Epidermal melanocyte (primary cell): Measurements from ENCODE around the gene FAM120A.

ENCODE experiments used
- DNase-seq: peaks from one replicate; pipeline ENCODE4 v3.0.0; 2011; ENCODE audit warnings: low spot score; ENCODE audit not compliant: insufficient read length

FAM120A gene

GRCh38 chr9:93440896-93441580 is 10.4 kb upstream of the FAM120A start:
- DNase-seq = no peak

DNA sequence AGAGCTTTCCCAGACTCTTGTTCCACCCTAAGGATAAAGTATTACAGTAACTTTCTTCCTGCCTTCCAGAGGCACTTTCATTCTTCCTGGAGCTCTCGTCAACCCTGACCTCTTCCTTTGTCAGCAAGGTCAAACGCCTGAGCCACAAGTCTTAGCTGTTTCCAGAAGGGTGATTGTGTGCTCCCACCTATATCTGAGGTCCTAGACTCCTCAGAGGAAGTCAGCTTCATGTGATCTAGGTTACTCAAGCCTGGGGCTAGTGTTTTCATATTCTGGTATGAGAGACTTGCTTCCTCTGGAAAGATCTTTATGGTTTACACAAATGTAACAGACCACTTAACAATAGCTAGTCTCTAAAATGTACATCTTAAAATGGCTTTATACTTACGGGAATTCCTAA is 5.4 kb upstream of the FAM120A start:
- no peak for DNase-seq

GRCh38 chr9:93447655-93448054 is 3.8 kb upstream of the FAM120A start:
- no peak for DNase-seq

- no peak for DNase-seq
Observed at GRCh38 chr9:93451849-93452709, 594 bp downstream of the FAM120A start.

GRCh38 chr9:93452710-93453046 is 1.2 kb downstream of the FAM120A start:
- DNase-seq = no peak

GRCh38 chr9:93453047-93453914 is 1.8 kb downstream of the FAM120A start, which contains the start of gene FAM120AOS:
Gene FAM120AOS (minus strand): TSS chr9:93453581. CDS start chr9:93452709, 872 bp downstream.
- peak; percentile 91 for DNase-seq

- no peak for DNase-seq
Observed at GRCh38 chr9:93456022-93456421, 4.5 kb downstream of the FAM120A start.

DNA sequence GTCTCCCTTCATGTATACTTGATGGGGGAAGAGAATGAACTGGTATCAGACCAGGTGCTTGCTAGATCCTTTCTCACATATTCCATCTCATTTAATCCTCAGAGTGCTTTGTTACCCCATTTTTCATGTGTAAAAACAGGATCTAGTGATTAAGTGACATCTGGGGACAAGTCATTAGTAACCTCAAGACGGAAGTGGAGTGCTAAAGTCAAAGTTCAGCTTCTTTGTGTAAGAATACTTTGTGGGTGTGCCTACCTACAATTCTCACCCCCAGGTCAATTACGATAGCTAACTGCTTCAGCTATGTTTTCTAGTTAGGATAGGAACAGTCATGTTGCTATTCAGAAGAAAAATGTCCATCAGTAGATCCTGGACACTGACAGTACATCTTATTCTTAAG is 5.0 kb downstream of the FAM120A start:
- no peak for DNase-seq

DNA sequence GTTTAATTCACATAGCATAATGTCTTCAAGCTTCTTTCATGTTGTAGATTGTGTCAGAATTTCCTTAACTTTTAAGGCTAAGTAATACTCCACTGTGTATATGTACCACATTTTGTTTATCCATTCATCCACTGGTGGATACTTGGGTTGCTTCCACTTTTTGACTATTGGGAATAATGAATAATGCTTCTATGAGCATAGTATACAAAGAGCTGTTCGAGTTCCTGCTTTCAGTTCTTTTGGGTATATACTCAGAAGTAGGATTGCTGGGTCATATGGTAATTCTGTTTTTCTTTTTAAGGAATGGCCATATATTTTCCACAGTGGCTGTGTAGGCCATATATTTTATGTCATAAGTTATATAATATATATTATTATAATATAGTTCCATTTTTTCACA is 5.5 kb downstream of the FAM120A start:
- DNase-seq = no peak

DNA sequence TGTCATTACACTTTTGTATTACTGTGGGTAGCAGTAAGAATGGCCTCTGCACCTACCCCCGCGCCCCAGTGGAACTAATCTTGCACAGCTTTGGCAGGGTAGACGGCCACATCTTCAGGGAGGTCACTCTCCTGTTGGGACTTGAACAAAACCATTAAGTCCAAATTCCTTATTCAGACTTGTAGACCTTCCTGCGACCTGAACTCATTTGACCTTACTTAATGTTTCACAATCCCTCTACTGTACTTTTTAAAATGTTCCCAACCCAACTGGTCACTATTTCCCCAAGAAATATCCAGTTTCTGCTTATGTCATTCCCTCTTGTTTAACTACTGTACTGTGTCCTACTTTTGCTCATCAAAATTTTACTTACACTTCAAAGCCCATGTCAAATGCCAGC is 7.2 kb downstream of the FAM120A start:
- no peak for DNase-seq

DNA sequence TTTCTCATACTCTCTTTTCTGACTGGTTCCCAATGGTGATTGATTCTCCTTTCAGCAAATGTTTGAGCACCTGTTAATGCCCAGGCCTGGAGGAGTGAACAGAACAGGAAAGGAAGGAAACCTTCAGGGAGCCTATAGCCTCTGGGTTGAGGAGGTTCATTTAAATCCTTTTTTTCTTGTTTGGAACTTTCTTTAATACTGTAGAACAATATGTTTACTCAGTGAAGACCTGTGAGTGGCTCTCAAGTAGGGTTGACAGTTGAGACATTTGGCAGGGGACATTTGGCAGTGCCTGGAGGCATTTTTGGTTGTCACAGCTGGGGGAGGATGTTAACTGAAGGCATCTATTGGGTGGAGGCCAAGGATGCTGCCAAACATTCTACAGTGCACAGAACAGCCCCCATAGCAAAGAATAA is 8.0 kb downstream of the FAM120A start:
- DNase-seq = no peak

- DNase-seq = no peak
Observed at GRCh38 chr9:93460689-93461413, 9.4 kb downstream of the FAM120A start.

DNA sequence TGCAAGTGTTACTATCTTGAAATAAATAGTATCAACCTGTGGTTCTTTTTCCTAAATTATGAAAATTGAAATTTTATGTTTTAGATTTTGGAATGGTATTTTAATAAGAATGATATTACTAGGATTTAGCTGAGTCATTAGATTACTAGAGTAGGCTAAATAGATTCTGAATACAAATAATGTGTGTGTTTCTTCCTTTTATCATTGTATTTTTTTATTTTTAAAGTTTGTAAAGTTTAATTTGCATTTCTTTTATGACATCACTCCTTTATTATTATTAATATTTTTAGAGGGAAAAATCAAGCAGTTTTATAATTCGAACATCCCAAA is 9.9 kb downstream of the FAM120A start:
- DNase-seq = no peak

- no peak for DNase-seq
Observed at GRCh38 chr9:93461821-93462220, 10.3 kb downstream of the FAM120A start.

DNA sequence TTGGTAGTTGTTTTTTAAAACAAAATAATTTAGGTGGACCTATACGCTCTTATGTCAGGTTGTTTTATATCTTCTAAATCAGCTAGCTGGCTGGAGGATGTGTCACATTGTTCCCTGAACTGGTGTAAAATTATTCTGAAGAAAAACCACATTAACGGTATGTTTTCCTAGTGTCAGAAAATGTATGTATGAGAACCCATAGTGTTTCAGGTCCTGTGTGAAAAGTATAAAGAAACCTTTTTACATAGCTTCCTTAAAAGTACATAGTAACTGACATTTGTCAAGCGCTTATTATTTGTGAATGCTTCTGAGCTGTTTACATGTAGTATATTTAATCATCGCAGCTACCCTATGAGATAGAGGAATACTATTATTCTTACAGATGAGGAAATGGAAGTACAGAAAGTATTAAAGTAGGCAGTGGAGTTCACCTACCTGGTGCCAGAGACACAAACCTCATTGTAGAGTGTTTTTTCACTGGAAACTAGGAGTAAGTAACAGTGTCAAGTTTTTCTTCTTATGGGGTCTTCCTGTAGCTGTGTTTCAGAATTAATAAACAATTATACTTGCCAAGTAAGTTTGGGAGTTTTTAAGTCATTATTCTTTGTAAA is 12.3 kb downstream of the FAM120A start:
- no peak for DNase-seq

DNA sequence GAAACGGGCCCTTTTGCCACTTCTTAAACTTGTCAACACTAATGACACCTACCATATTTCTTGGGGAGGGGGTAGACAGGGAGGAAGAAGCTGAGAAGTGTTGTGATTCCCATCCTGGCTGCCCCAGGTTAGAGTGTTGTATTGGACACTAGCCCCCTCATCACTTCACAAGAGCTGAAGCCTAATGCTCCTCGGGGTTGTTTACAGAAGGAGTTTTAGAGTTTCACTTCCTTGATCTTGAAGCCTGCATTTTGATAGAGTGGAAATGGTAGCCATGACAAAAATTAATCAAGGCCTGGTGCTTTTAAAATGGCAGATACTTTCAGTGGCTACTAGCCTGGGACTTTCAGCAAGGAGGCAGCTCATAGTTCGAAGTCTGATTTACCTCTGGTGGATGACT is 12.9 kb downstream of the FAM120A start:
- DNase-seq = no peak

- DNase-seq = no peak
Observed at GRCh38 chr9:93464876-93465275, 13.4 kb downstream of the FAM120A start.

GRCh38 chr9:93465855-93466254 is 14.4 kb downstream of the FAM120A start:
- DNase-seq = no peak

DNA sequence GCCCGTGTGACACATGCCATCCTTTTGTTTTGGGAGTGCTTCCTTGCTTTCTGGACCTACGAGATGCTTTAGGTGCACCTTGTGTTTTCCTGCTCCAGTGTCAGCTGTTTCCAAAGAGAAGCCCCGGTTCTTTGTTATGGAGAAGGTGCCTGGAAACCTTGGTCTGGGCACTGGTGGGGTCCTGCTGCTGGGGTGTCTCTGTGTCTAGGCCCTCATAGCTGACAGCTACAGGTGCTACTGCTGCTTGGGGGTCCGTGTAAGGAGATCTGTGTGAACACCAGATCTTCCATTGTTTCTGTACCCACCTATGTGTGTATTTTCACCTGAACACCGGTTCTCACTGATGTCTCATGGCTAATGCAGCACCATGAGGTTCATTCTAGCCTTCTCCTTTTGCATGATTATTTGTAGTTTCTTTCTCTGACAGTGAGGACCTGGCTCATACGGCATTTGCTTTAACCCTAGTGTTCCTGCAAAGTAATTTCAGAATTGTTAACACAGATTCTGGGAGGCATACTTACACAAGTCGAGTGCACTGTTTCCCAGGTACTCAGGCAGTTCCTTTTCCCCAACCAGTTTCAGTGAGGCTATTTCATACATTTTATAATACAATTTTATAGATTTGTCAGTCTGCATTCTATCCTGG is 15.1 kb downstream of the FAM120A start:
- no peak for DNase-seq

DNA sequence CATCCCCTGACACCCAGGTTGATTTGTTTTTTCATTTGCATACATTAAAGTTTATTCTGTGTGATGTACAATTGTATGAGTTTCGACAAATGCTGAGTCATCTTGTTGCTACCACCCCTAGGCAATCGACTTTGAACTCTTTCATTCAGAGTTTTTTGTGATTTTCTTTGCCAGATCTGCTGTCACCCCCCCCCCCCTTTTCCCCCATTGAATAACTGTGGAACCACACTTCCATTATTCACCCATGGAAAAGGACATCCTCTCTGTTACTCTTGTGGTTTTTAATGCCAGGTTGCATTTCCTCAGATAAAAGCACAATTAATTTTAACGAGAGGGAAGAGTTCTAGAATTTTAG is 15.6 kb downstream of the FAM120A start:
- DNase-seq = no peak

- no peak for DNase-seq
Observed at GRCh38 chr9:93467462-93467861, 16.0 kb downstream of the FAM120A start.
